GM19099 (cell line): ENCODE data around the gene NEGR1.

Experiments used
- POLR2A ChIP-seq: IDR thresholded peaks from 3 replicates; pipeline ENCODE4 v1.6.1; 2011; ENCODE audit warnings: low read depth; ENCODE audit not compliant: insufficient read length; ENCODE audit errors: extremely low read depth

The NEGR1 gene

GRCh38 chr1:71738256-71738655 is 544.1 kb downstream of the NEGR1 start:
- TF ChIP-seq POLR2A: no peak

DNA sequence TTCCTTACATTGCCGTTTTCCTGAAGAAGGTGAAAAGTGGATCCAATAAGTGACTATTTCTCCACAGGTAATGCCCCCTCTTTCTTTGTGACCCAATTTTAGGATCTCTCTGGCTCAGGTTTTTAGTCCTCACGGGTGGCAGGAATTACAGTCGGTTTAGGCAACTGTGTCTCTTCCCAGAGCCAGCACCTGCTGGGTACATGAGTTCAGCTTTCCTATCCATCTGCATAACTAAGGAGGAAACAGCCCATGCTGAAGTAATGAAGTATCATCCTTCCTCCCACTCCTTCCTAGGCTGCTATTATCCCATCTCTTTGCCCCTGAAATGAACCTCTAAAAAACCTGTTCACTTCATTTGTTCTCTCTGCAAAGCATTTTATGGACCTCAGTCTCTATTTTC is 544.6 kb downstream of the NEGR1 start:
- no peak for TF ChIP-seq POLR2A

GRCh38 chr1:71733121-71733520 is 549.2 kb downstream of the NEGR1 start:
- no peak for TF ChIP-seq POLR2A

DNA sequence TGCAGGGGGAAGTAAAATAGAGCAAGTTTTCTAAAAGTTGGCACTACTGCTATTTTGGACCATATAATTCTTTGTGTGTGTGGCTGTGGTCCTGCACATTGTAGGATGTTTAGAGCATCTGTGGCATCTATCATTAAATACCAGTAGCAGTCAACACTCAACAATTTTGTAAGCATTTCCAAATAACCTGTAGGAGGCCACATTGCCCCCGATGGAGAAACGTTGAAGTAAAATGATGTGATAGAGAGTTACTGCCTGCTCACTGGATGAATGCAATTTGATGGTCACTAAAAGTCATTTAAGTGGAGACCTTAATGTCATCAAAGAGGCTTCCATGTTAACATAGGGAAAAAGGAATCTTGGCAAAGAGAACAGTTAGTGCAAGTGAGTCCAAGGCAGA is 560.8 kb downstream of the NEGR1 start:
- TF ChIP-seq POLR2A: no peak

DNA sequence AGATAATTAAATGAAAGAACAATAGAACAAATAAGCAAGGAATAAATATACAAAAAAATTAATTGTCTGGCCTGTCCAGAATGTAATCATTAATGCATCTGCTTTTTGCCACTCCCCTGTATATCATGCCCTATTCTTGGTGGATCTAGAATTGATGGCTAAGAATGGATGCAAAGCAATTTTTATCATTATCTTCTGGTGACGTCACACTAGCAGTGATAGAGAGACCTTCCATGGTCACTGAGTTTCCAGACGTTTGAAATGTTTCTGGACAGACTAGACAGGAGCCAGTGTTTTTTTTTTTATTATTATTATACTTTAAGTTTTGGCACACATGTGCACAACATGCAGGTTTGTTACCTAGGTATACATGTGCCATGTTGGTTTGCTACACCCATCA is 563.0 kb downstream of the NEGR1 start:
- TF ChIP-seq POLR2A: no peak

DNA sequence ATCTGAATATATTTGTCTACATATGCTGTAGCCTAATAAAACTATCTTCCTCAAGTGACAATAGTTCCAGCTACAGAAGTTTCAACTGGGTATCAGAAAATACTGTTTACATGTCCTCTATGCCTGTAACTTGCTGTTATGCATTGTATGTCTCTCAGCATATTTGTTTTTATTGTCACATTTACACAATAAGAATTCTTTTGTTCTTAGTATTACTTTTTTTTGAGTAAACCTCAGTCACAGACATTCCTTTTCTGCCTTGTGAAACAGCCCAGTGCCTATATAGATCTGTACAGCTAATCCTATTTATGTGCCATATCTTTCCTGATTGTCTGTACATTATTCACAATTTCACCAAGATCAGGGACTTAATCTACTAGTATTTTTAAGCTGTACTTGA is 565.2 kb downstream of the NEGR1 start:
- TF ChIP-seq POLR2A: no peak

DNA sequence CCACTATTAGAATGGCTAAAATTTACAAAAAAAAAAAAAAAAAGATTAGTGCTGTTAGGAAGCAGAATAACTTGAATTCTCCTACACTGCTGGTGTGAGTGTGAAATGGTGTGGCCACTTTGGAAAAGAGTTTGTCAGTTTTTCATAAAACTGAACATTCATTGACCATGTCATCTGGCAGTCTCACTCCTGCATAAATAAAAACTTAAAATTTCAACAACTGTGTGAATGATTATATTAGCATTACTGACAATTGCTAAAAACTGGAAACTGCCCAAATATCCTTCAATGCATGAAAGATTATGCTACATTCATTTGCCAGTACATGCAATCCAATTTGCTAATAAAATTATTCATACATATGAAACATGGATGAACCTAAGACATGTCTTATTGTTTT is 570.9 kb downstream of the NEGR1 start:
- no peak for TF ChIP-seq POLR2A

- no peak for TF ChIP-seq POLR2A
Measured at GRCh38 chr1:71706029-71706671, 576.2 kb downstream of the NEGR1 start.

DNA sequence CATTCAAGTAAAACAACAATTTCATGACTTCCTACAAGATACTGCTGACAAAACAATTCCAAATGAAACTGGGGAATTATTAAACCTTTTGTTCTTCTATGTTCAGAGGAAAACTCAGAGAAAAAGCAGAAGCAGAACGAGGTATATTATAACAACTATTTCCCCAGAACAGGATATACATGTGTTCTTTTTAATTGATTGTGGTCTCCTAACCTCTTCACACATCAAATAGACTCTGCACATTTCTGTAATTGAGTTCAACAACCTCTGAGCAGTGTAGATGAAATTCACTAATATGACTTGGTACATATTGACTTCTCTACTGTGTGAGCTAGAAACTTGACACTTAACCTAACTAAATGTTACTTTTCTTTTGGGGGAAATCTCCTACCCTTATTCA is 584.2 kb downstream of the NEGR1 start:
- no peak for TF ChIP-seq POLR2A

DNA sequence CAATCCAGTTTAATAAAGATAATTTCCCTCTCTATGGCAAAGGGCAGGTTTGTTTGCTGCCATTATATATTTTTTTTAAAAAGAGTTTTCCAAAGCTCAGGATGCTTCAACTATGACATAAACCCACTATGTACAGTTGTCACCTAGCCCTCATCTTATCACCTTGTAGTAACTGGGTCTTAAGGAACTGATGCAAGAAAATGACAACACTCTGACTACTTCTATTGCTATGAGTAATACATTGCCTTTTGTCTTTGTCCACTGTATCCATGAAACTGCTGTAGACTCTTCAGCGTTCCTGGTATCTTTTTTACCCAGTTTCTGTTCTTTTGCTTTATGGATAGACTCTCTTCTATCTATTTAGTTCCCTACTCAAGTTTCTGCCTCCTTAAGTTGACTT is 586.5 kb downstream of the NEGR1 start:
- TF ChIP-seq POLR2A: no peak

DNA sequence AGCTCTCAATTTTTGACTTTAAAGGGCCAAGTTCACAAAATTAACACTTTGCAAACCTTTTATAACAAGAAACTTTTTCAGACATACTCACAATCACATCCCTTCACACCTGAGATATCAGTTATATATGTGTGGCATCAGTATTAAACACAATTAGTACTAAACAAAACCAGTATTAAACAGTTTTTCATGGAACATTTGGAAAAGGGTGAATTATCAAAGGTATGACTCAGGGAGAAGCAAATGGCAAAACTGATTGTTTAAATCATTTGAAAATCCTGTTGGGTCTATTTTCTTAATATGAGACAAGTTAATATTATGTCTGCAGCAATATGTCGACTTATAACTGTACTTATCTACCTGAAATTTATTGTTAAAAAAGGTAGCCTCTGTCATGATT is 587.3 kb downstream of the NEGR1 start:
- no peak for TF ChIP-seq POLR2A

DNA sequence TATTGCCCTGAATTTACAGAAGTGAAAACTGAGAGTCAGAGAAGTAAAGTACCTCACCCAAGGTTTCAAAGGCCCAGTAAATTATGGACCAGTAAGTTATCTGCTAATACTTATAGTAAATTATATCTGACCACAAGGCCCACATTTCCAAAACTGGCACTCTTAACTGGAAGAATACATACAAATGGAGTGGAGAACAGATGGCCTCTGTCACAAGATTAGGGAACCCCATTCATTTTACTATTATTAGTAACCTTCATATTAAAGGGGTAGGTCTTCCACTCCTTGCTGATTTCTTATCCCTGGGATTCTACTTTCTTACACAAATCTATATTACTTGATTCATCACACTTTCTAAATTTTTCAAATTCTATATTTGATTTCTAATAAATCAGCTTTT is 588.8 kb downstream of the NEGR1 start:
- TF ChIP-seq POLR2A: no peak

GRCh38 chr1:71689635-71690034 is 592.7 kb downstream of the NEGR1 start:
- TF ChIP-seq POLR2A: no peak

DNA sequence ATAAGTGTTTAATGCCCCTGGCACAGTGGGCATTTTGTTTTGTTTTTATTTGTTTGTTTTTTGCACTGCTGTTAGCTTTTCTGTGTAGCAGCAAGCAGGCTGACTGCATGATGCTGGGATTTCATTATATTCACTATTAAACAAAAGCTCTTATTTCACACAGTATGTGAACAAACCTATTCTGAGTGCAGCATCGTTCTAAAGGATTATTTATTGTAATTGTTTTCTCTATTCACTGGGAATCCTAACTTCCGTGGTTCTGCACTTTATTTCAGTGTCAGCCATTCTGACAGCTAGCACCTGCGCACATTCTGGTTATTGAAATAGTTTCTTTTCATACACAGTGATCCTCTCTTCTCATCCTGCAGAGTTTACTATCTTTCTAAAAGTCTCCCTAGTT is 595.0 kb downstream of the NEGR1 start:
- no peak for TF ChIP-seq POLR2A

GRCh38 chr1:71676979-71677925 is 605.1 kb downstream of the NEGR1 start:
- TF ChIP-seq POLR2A: no peak

DNA sequence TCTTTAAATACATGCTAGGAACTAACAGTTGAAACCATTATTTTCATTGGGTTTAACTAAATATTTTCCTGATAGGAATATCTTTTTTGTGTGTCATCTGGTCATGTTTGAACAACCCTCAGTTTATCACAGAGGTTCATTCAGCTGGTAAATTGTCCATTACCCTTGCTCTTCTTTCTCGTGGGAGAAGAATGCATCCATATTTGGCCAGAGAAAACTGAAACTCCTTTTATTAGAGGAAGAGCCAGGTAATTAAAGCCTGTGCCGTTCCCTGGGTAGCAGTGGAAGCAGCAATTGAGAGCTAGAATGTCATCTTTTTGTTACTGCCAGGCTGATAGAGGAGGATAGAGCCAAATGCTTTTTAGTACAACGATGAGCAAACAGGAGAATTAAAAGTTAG is 614.3 kb downstream of the NEGR1 start:
- TF ChIP-seq POLR2A: no peak
